SK-N-SH treated with all-trans-retinoic acid at 6 μM for 48 hours (cell line): ENCODE data around the gene LIME1.

ENCODE experiments used
- ARNTL ChIP-seq: fragments of 450-650 bp; formaldehyde crosslinking; IDR thresholded peaks from 2 replicates; pipeline ENCODE4 v1.5.0; 2020; ENCODE audit warnings: low read depth, mild to moderate bottlenecking, moderate library complexity, borderline replicate concordance
- BACH2 ChIP-seq: fragments of 250-450 bp; sonication (Bioruptor Pico); IDR thresholded peaks from 2 replicates; pipeline ENCODE4 v1.9.0; 2021; ENCODE audit warnings: mild to moderate bottlenecking, borderline replicate concordance
- CSDC2 ChIP-seq: fragments of 250-450 bp; sonication (Bioruptor Pico); IDR thresholded peaks from 2 replicates; pipeline ENCODE4 v1.5.0; 2020; ENCODE audit warnings: mild to moderate bottlenecking, moderate library complexity
- CSRNP3 ChIP-seq: fragments of 250-450 bp; sonication (Bioruptor Pico); IDR thresholded peaks from 2 replicates; pipeline ENCODE4 v1.5.1; 2021; ENCODE audit warnings: mild to moderate bottlenecking, moderate library complexity
- GLIS3 ChIP-seq: fragments of 250-450 bp; sonication (Bioruptor Pico); IDR thresholded peaks from 2 replicates; pipeline ENCODE4 v1.5.0; 2020; ENCODE audit warnings: mild to moderate bottlenecking, moderate library complexity
- ISL1 ChIP-seq: fragments of 250-450 bp; sonication (Bioruptor Pico); IDR thresholded peaks from 2 replicates; pipeline ENCODE4 v2.1.2; 2022; ENCODE audit warnings: mild to moderate bottlenecking, moderate library complexity
- OSR1 ChIP-seq: fragments of 250-450 bp; sonication (Bioruptor Pico); IDR thresholded peaks from 2 replicates; pipeline ENCODE4 v1.8.0; 2022; ENCODE audit warnings: moderate library complexity, mild to moderate bottlenecking, inconsistent platforms
- PPARA ChIP-seq: fragments of 250-450 bp; sonication (Bioruptor Pico); IDR thresholded peaks from 2 replicates; pipeline ENCODE4 v1.5.0; 2020; ENCODE audit warnings: mild to moderate bottlenecking, borderline replicate concordance
- SNAI2 ChIP-seq: fragments of 250-450 bp; sonication (Bioruptor Pico); IDR thresholded peaks from 2 replicates; pipeline ENCODE4 v1.5.0; 2020; ENCODE audit warnings: mild to moderate bottlenecking, moderate library complexity
- TCF4 ChIP-seq: fragments of 250-450 bp; sonication (Bioruptor Pico); IDR thresholded peaks from 2 replicates; pipeline ENCODE4 v1.8.0; 2021; ENCODE audit warnings: mild to moderate bottlenecking, moderate library complexity, borderline replicate concordance
- TSHZ2 ChIP-seq: fragments of 250-450 bp; sonication (Bioruptor Pico); IDR thresholded peaks from 2 replicates; pipeline ENCODE4 v1.5.0; 2020; ENCODE audit warnings: mild to moderate bottlenecking, moderate library complexity
- ZFP3 ChIP-seq: fragments of 250-450 bp; sonication (Bioruptor Pico); IDR thresholded peaks from 2 replicates; pipeline ENCODE4 v1.5.0; 2020; ENCODE audit warnings: mild to moderate bottlenecking, moderate library complexity
- ZFP30 ChIP-seq: fragments of 450-650 bp; formaldehyde crosslinking; IDR thresholded peaks from 2 replicates; pipeline ENCODE4 v1.5.0; 2022; ENCODE audit warnings: mild to moderate bottlenecking, moderate library complexity

GRCh38 chr20:63704749-63705117 lies 31.7 kb upstream of the LIME1 start:
- TF ChIP-seq TCF4 = no peak
- no peak for TF ChIP-seq ZFP30 (CRISPR knock-in tag)
- no peak for TF ChIP-seq ARNTL (CRISPR knock-in tag)
- TF ChIP-seq ISL1 = no peak
- no peak for TF ChIP-seq CSDC2
- no peak for TF ChIP-seq CSRNP3 (CRISPR knock-in tag)
- no peak for TF ChIP-seq SNAI2 (CRISPR knock-in tag)
- TF ChIP-seq PPARA (CRISPR knock-in tag) = no peak
- TF ChIP-seq OSR1 (CRISPR knock-in tag) = no peak
- TF ChIP-seq TSHZ2 (CRISPR knock-in tag) = no peak
- TF ChIP-seq ZFP3 (CRISPR knock-in tag) = no peak
- no peak for TF ChIP-seq BACH2 (CRISPR knock-in tag)
- no peak for TF ChIP-seq GLIS3 (CRISPR knock-in tag)
